ENCODE data around the gene AP5B1. TPM values are rescaled to one million over a fixed set of nuclear protein-coding genes. Genes with fewer than 3 reads are reported as not detected.
A peak's percentile ranks its signal among the peaks of the same experiment; 100 is the strongest.

AP5B1 gene
- total and polyA plus RNA-seq, 2 of the 8 experiments (the other 6 are each of a cell fraction or from before 2014, with no cell fraction given) = 7.6 to 10.0 TPM

- no peak overlapping the region for H2BK120ac ChIP-seq (replicated peaks; ENCODE audit: low read depth, low read length)
- POLR2A ChIA-PET (ENCODE audit: partially characterized antibody) = interaction anchor here (0.8 to 3.6 kb wide), 12 partner anchors 8 to 121 kb away, joined by 3 to 20 read pairs (median 5); partner anchors contain the start of genes FIBP and MUS81
- H3K79me2 ChIP-seq (ENCODE audit: control insufficient read depth in 1 of 2, insufficient read depth in 2 of 2, low read length in 2 of 2) = no peaks in the 10 kb centered on the region
- H2BK15ac ChIP-seq (ENCODE audit: low read length) = 0 out of 2 replicates have a peak overlapping the region, but pooled peaks have one; percentile 75
- DNase-seq (ENCODE audit: low read depth in 1 of 2, low spot score in 2 of 2) = peak; percentile 47 to 80
- 2% methylated on average over 26 of the region's 64 CpGs; no CpG with 5 or more reads in 1 of the 2 experiments for WGBS, 2 experiments (ENCODE audit: extremely low coverage in 1 of 2, insufficient coverage in 1 of 2, insufficient read length in 1 of 2, insufficient replicate concordance in 2 of 2, low coverage in 1 of 2, low lambda C conversion rate in 2 of 2, missing lambda C conversion rate in 1 of 2)
- H3K14ac ChIP-seq (ENCODE audit: insufficient read length) = no peak overlapping the region
- H4K91ac ChIP-seq (replicated peaks; ENCODE audit: insufficient read length, low read length) = no peak overlapping the region
- no peak overlapping the region for H3K27ac ChIP-seq (ENCODE audit: low read depth, low read length)
- 0 out of 2 replicates have a peak overlapping the region, but pooled peaks have one; percentile 17 for H2AK5ac ChIP-seq (ENCODE audit: low read depth, low read length)
- H3K9me3 ChIP-seq (ENCODE audit: insufficient read depth in 2 of 2, low read depth in 1 of 2, low read length in 1 of 2) = no peaks in the 10 kb centered on the region
- no peak for FAIRE-seq
- peak overlapping the region; percentile 60 to 72 (median 64) for H3K4me3 ChIP-seq (ENCODE audit: extremely low read depth in 1 of 4, insufficient read depth in 2 of 4, low read depth in 3 of 4, low read length in 4 of 4)
- H4K20me1 ChIP-seq (replicated peaks in 1 of 2; ENCODE audit: control insufficient read depth in 1 of 2, insufficient read depth in 2 of 2, low read length in 2 of 2) = peaks cover 0 to 3% of the 10 kb centered on the region in 2 experiments
- H3K4ac ChIP-seq (replicated peaks; ENCODE audit: insufficient read length, low read depth, low read length) = peak overlapping the region; percentile 54
- H3K23ac ChIP-seq (ENCODE audit: insufficient read length) = no peak overlapping the region
- peaks cover 15% of the 10 kb centered on the region; the same call in 1 of the 2 replicates for H3K23me2 ChIP-seq (ENCODE audit: low read depth, low read length)
- H2BK20ac ChIP-seq (ENCODE audit: low read length) = peak overlapping the region; percentile 89; the same call in 1 of the 2 replicates
- H3K9ac ChIP-seq (replicated peaks in 1 of 4; ENCODE audit: extremely low read depth in 1 of 4, low read depth in 3 of 4, low read length in 3 of 4) = peak overlapping the region in 3 of 4 experiments; percentile 21 to 58 (median 55); a peak in 3 of 7 replicates
- H3K36me3 ChIP-seq (ENCODE audit: control insufficient read depth in 2 of 4, insufficient read depth in 4 of 4, low read length in 3 of 4) = no peaks in the 10 kb centered on the region
- H3K4me1 ChIP-seq (replicated peaks in 1 of 4; ENCODE audit: control insufficient read depth in 3 of 4, insufficient read depth in 4 of 4, low read length in 3 of 4) = peaks cover 14 to 34% (median 24%) of the 10 kb centered on the region in 4 experiments
- peak overlapping the region; percentile 48 for H3K18ac ChIP-seq (ENCODE audit: extremely low read depth, low read length)
- peak overlapping the region; percentile 83 to 98 for H3K4me2 ChIP-seq (ENCODE audit: insufficient read depth in 1 of 2, low read depth in 2 of 2, low read length in 2 of 2)
- H3K79me1 ChIP-seq (ENCODE audit: low read depth, low read length) = 0 out of 2 replicates have a peak, but pooled peaks cover 3% of the 10 kb centered on the region
- 0 out of 2 replicates have a peak overlapping the region, but pooled peaks have one; percentile 10 for H2AFZ ChIP-seq (ENCODE audit: low read length)
- no peak overlapping the region for H4K5ac ChIP-seq (ENCODE audit: insufficient read length, low read depth, low read length)
- peak overlapping the region; percentile 6 for H3K56ac ChIP-seq (replicated peaks; ENCODE audit: insufficient read length, low read depth, low read length)
- CTCF ChIA-PET (ENCODE audit: partially characterized antibody) = interaction anchor here (0.7 to 12.7 kb wide), 17 partner anchors 9 to 109 kb away, joined by 3 to 128 read pairs (median 4); partner anchors contain the start of genes AP5B1 and MUS81
- H2BK12ac ChIP-seq (ENCODE audit: low read depth, low read length) = 0 out of 2 replicates have a peak overlapping the region, but pooled peaks have one; percentile 54
- peak overlapping the region; percentile 94; the same call in 1 of the 2 replicates for H4K8ac ChIP-seq (ENCODE audit: extremely low read depth, insufficient read depth, low read length)
- H3K27me3 ChIP-seq (replicated peaks in 1 of 4; ENCODE audit: control insufficient read depth in 3 of 4, extremely low read depth in 1 of 4, insufficient read depth in 3 of 4, low read length in 3 of 4) = peaks cover 20 to 51% (median 44%) of the 10 kb centered on the region in 4 experiments
- H2BK5ac ChIP-seq (ENCODE audit: low read depth, low read length) = peak overlapping the region; percentile 66; the same call in 1 of the 2 replicates
- TF ChIP-seq RAD21 (IDR thresholded peaks at IDR 0.05 in 1 of 2, conservative IDR thresholded peaks at IDR 0.05 in 1 of 2; ENCODE audit: low read depth in 2 of 2, low read length in 2 of 2) = no peak
- TF ChIP-seq CREB1 (IDR thresholded peaks at IDR 0.05) = no peak
- no peak for TF ChIP-seq TAF1 (IDR thresholded peaks at IDR 0.05; ENCODE audit: low read depth, low read length)
- TF ChIP-seq NRF1 (IDR thresholded peaks at IDR 0.05; ENCODE audit: low read depth, low read length) = no peak
- no peak for TF ChIP-seq RFX5 (IDR thresholded peaks at IDR 0.05; ENCODE audit: borderline replicate concordance, low read depth, low read length)
- no peak for TF ChIP-seq SIX5 (IDR thresholded peaks at IDR 0.05; ENCODE audit: low read depth, low read length)
- TF ChIP-seq SUZ12 (IDR thresholded peaks at IDR 0.05; ENCODE audit: low read length) = peak; percentile 44; the same call in 1 of the 2 replicates
- TF ChIP-seq ZNF274 (IDR thresholded peaks at IDR 0.05; ENCODE audit: borderline replicate concordance, extremely low read depth, low read length) = no peak
- 0 out of 2 replicates have a peak, but pooled peaks have one; percentile 32 for TF ChIP-seq PHF8 (conservative IDR thresholded peaks at IDR 0.05; ENCODE audit: low read depth, low read length)
- TF ChIP-seq SP2 (IDR thresholded peaks at IDR 0.05; ENCODE audit: low read length) = no peak
These were observed 7.2 kb upstream of the AP5B1 start for GRCh38 chr11:65787649-65788622.
